HepG2 (cell line): ENCODE results near the gene ZNF829. TPM values are rescaled to one million over a fixed set of nuclear protein-coding genes. Genes with fewer than 3 reads are reported as not detected.
A peak's percentile ranks its signal among the peaks of the same experiment; 100 is the strongest.

ENCODE experiments used
- AGO2 ChIP-seq: fragments of 200-400 bp; formaldehyde crosslinking; optimal IDR thresholded peaks from 2 replicates; pipeline ENCODE3; 2017; ENCODE audit warnings: mild to moderate bottlenecking, low read depth, low read length, moderate library complexity
- EP300 ChIP-seq, 3 experiments: sonication (generic) in 1 of 3; formaldehyde crosslinking in 1 of 3; IDR thresholded peaks; 2 replicates each; pipeline versions ENCODE4 v1.5.1 to v1.6.1; 2011 to 2020; ENCODE audit warnings: low read depth in 2 of 3, low read length in 2 of 3, borderline replicate concordance in 1 of 3, improper control_type of control experiment in 1 of 3, mild to moderate bottlenecking in 1 of 3, missing genetic modification reagents in 1 of 3, moderate library complexity in 1 of 3
- FOXO1 ChIP-seq: sonication (generic); formaldehyde crosslinking; IDR thresholded peaks from 2 replicates; pipeline ENCODE4 v1.4.0; 2020; ENCODE audit warnings: missing genetic modification reagents
- JARID2 ChIP-seq: sonication (generic); formaldehyde crosslinking; IDR thresholded peaks from 2 replicates; pipeline ENCODE4 v1.8.1; 2023; ENCODE audit warnings: missing genetic modification reagents, inconsistent platforms; ENCODE audit not compliant: insufficient replicate concordance
- MLLT10 ChIP-seq: sonication (generic); formaldehyde crosslinking; IDR thresholded peaks from 2 replicates; pipeline ENCODE4 v1.4.0; 2020; ENCODE audit warnings: missing genetic modification reagents
- PHF8 ChIP-seq: sonication (generic); formaldehyde crosslinking; IDR thresholded peaks from 2 replicates; pipeline ENCODE4 v1.5.0; 2020; ENCODE audit warnings: missing genetic modification reagents
- POLR2G ChIP-seq: fragments of 200-400 bp; formaldehyde crosslinking; IDR thresholded peaks from 2 replicates; pipeline ENCODE4 v1.6.1; 2018; ENCODE audit warnings: mild to moderate bottlenecking, low read depth, low read length, moderate library complexity
- SIN3B ChIP-seq: fragments of 150-350 bp; IDR thresholded peaks from 2 replicates; pipeline ENCODE4 v1.6.1; 2014; ENCODE audit warnings: low read length
- ZFP82 ChIP-seq: sonication (generic); formaldehyde crosslinking; IDR thresholded peaks from 2 replicates; pipeline ENCODE4 v1.5.1; 2020; ENCODE audit warnings: mild to moderate bottlenecking, missing genetic modification reagents, borderline replicate concordance
- ZNF17 ChIP-seq: sonication (generic); formaldehyde crosslinking; IDR thresholded peaks from 2 replicates; pipeline ENCODE4 v1.5.0; 2020; ENCODE audit warnings: mild to moderate bottlenecking, missing genetic modification reagents
- ZNF234 ChIP-seq: sonication (generic); formaldehyde crosslinking; conservative IDR thresholded peaks from 2 replicates; pipeline ENCODE4 v1.5.1; 2020; ENCODE audit warnings: mild to moderate bottlenecking, missing genetic modification reagents
- ZNF510 ChIP-seq: sonication (generic); formaldehyde crosslinking; IDR thresholded peaks from 2 replicates; pipeline ENCODE4 v1.4.0; 2020; ENCODE audit warnings: low read depth, mild to moderate bottlenecking, missing genetic modification reagents
- polyA plus RNA-seq, 8 experiments: library from polyadenylated mRNA; depleted of rRNA in 3 of 8; stranded (reverse) in 7 of 8; unstranded in 1 of 8; fragments of >200 nt; fragmentation: Illumina TruSeq in 4 of 8; extraction: Trizol in 4 of 8; gene quantifications; 2 replicates each; pipeline versions ENCODE4 v1.2.1 to v1.2.3, GENCODE V29; 2011 to 2016; ENCODE audit warnings: low read depth in 4 of 8, missing spikeins in 1 of 8, mixed read lengths in 1 of 8; ENCODE audit not compliant: insufficient read depth in 1 of 8
- total RNA-seq, 5 experiments: library from RNA; depleted of rRNA; stranded (reverse); fragments of >200 nt; fragmentation: Illumina TruSeq; extraction: Trizol; gene quantifications; 2 replicates each; pipeline ENCODE4 v1.2.3, GENCODE V29; 2016; ENCODE audit warnings: low read depth in 1 of 5
- TF ChIP-seq, protein P1 (sequence below): sonication (generic); formaldehyde crosslinking; IDR thresholded peaks from 2 replicates; pipeline ENCODE4 v1.9.0; 2021; ENCODE audit warnings: missing genetic modification reagents, borderline replicate concordance
- TF ChIP-seq, protein P2 (sequence below): sonication (generic); formaldehyde crosslinking; IDR thresholded peaks from 2 replicates; pipeline ENCODE4 v1.5.0; 2020; ENCODE audit warnings: mild to moderate bottlenecking, missing genetic modification reagents
- TF ChIP-seq, protein P3 (sequence below): sonication (generic); formaldehyde crosslinking; conservative IDR thresholded peaks from 2 replicates; pipeline ENCODE4 v1.4.0; 2020; ENCODE audit warnings: missing genetic modification reagents
- TF ChIP-seq, protein P4 (sequence below): sonication (generic); formaldehyde crosslinking; IDR thresholded peaks from 2 replicates; pipeline ENCODE4 v1.5.0; 2020; ENCODE audit warnings: missing genetic modification reagents
- TF ChIP-seq, protein P5 (sequence below): sonication (generic); formaldehyde crosslinking; IDR thresholded peaks from 2 replicates; pipeline ENCODE4 v1.5.0; 2020; ENCODE audit warnings: mild to moderate bottlenecking, missing genetic modification reagents, borderline replicate concordance

The ZNF829 gene
- total and polyA plus RNA-seq, 2 of the 13 experiments (the other 11 are each of a cell fraction or from before 2014, with no cell fraction given), result 0.15 to 0.86 TPM

DNA sequence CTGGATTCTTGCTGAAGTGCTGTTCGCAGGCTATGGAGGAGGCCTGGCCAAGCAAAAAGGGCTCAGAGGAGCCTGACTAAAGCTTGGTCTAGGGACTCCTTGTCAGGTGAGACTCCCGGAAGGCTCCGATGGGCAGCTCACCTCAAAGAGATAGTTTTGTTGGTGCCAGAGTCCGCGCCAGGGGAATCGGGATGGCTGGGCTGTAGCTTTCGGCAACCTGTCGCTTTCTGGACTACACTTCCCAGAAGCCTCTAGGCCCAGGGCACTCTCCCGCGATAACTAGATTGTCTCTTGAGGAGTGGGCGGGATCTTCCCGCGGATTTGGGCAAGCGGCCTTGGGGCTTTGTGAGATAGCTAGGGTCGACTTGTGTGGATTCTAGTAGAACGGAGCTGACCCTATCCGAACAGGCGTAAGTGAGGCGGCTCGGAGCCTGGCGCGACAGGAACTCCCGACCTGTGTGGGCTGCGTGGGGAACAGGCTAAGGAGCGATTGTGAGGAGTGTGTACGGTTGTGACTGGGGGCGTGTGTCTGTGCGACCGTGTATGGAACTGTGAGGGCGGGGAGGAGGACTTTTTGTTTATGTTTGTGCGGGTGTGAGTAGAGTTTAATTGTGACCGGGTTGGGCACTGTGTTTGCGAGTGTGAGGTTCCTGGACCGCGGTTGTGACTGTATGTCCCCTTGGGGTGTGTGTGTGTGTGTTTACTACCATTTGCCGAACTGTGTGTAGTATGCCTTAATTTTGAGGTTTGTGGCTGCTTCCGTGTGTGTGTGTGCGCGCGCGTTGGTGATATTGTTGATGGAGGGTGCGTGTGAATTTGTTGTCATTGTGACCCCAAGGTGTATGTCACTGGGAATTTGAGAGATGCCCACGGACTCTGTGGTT is 65.3 kb downstream of the ZNF829 start, which contains the start of gene ZNF345 (continued):
- TF ChIP-seq, protein P1, sequence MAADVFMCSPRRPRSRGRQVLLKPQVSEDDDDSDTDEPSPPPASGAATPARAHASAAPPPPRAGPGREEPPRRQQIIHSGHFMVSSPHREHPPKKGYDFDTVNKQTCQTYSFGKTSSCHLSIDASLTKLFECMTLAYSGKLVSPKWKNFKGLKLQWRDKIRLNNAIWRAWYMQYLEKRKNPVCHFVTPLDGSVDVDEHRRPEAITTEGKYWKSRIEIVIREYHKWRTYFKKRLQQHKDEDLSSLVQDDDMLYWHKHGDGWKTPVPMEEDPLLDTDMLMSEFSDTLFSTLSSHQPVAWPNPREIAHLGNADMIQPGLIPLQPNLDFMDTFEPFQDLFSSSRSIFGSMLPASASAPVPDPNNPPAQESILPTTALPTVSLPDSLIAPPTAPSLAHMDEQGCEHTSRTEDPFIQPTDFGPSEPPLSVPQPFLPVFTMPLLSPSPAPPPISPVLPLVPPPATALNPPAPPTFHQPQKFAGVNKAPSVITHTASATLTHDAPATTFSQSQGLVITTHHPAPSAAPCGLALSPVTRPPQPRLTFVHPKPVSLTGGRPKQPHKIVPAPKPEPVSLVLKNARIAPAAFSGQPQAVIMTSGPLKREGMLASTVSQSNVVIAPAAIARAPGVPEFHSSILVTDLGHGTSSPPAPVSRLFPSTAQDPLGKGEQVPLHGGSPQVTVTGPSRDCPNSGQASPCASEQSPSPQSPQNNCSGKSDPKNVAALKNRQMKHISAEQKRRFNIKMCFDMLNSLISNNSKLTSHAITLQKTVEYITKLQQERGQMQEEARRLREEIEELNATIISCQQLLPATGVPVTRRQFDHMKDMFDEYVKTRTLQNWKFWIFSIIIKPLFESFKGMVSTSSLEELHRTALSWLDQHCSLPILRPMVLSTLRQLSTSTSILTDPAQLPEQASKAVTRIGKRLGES (CRISPR knock-in tag), result no peak
- TF ChIP-seq AGO2 (no peak), POLR2G (peak; percentile 56; the same call in 1 of the 2 replicates), ZNF510 (CRISPR knock-in tag) (no peak), SIN3B (no peak), FOXO1 (CRISPR knock-in tag) (no peak), JARID2 (CRISPR knock-in tag) (no peak), MLLT10 (CRISPR knock-in tag) (no peak), ZFP82 (no peak), EP300 (IDR thresholded peaks at IDR 0.05; ENCODE audit: low read depth in 2 of 2, low read length in 2 of 2) (no peak), EP300 (CRISPR knock-in tag; IDR thresholded peaks at IDR 0.05; ENCODE audit: borderline replicate concordance) (no peak), ZNF234 (CRISPR knock-in tag) (no peak), PHF8 (CRISPR knock-in tag) (peak; percentile 39), ZNF17 (CRISPR knock-in tag) (no peak)
- TF ChIP-seq, protein P2, sequence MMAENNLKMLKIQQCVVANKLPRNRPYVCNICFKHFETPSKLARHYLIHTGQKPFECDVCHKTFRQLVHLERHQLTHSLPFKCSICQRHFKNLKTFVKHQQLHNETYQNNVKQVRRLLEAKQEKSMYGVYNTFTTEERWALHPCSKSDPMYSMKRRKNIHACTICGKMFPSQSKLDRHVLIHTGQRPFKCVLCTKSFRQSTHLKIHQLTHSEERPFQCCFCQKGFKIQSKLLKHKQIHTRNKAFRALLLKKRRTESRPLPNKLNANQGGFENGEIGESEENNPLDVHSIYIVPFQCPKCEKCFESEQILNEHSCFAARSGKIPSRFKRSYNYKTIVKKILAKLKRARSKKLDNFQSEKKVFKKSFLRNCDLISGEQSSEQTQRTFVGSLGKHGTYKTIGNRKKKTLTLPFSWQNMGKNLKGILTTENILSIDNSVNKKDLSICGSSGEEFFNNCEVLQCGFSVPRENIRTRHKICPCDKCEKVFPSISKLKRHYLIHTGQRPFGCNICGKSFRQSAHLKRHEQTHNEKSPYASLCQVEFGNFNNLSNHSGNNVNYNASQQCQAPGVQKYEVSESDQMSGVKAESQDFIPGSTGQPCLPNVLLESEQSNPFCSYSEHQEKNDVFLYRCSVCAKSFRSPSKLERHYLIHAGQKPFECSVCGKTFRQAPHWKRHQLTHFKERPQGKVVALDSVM (CRISPR knock-in tag), result no peak
- TF ChIP-seq, protein P3, sequence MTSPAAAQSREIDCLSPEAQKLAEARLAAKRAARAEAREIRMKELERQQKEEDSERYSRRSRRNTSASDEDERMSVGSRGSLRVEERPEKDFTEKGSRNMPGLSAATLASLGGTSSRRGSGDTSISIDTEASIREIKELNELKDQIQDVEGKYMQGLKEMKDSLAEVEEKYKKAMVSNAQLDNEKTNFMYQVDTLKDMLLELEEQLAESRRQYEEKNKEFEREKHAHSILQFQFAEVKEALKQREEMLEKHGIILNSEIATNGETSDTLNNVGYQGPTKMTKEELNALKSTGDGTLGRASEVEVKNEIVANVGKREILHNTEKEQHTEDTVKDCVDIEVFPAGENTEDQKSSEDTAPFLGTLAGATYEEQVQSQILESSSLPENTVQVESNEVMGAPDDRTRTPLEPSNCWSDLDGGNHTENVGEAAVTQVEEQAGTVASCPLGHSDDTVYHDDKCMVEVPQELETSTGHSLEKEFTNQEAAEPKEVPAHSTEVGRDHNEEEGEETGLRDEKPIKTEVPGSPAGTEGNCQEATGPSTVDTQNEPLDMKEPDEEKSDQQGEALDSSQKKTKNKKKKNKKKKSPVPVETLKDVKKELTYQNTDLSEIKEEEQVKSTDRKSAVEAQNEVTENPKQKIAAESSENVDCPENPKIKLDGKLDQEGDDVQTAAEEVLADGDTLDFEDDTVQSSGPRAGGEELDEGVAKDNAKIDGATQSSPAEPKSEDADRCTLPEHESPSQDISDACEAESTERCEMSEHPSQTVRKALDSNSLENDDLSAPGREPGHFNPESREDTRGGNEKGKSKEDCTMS (CRISPR knock-in tag), result no peak
- TF ChIP-seq, protein P4, sequence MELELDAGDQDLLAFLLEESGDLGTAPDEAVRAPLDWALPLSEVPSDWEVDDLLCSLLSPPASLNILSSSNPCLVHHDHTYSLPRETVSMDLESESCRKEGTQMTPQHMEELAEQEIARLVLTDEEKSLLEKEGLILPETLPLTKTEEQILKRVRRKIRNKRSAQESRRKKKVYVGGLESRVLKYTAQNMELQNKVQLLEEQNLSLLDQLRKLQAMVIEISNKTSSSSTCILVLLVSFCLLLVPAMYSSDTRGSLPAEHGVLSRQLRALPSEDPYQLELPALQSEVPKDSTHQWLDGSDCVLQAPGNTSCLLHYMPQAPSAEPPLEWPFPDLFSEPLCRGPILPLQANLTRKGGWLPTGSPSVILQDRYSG, result no peak
- TF ChIP-seq, protein P5, sequence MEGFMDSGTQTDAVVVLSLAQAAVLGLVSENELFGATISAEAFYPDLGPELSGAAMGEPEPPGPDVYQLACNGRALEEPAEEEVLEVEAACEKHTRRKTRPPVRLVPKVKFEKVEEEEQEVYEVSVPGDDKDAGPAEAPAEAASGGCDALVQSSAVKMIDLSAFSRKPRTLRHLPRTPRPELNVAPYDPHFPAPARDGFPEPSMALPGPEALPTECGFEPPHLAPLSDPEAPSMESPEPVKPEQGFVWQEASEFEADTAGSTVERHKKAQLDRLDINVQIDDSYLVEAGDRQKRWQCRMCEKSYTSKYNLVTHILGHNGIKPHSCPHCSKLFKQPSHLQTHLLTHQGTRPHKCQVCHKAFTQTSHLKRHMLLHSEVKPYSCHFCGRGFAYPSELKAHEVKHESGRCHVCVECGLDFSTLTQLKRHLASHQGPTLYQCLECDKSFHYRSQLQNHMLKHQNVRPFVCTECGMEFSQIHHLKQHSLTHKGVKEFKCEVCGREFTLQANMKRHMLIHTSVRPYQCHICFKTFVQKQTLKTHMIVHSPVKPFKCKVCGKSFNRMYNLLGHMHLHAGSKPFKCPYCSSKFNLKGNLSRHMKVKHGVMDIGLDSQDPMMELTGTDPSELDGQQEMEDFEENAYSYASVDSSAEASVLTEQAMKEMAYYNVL (CRISPR knock-in tag), result 0 out of 2 replicates have a peak, but pooled peaks have one; percentile 11
